Stimulated activated CD8-positive, alpha-beta memory T cell treated with anti-CD3 and anti-CD28 coated beads, Interleukin-7, amount 100 ng/mL, for 4 hours (primary cell): ENCODE measurements around the gene FAM209A.
"Not testable (repeated sequence)": the region's sequence is repeated elsewhere in the genome, so short reads cannot be mapped to it uniquely, and the experiment has no call there.

Experiments used
- DNase-seq, 2 donors: peaks; one replicate each; pipeline ENCODE4 v3.0.0-alpha.2; 2020; ENCODE audit warnings: low read depth in 2 of 2

FAM209A gene

DNA sequence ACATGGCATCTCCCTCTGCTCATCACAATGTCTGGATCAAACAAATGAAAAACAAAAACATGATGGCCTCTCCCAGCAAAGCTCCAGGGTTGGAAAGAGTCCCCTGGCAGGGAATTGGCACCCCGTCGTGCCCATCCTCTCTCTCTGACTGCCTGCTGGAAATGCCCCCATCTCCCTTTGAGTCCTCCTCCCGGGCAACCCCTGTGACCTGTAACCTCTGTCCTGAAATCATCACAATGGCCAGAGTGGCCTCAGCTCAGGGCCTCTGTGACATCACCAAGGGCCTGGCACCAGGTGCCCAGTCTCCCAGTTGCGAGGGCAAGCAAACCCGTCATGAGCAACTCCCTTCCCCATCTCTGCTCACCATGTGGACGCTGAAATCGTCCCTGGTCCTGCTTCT, at the start of gene FAM209A:
FAM209A (plus strand) TSS at position 301 of the 400 bp plus-strand sequence; CDS start at position 366, 65 bp downstream.
- not testable (repeated sequence) for DNase-seq

DNA sequence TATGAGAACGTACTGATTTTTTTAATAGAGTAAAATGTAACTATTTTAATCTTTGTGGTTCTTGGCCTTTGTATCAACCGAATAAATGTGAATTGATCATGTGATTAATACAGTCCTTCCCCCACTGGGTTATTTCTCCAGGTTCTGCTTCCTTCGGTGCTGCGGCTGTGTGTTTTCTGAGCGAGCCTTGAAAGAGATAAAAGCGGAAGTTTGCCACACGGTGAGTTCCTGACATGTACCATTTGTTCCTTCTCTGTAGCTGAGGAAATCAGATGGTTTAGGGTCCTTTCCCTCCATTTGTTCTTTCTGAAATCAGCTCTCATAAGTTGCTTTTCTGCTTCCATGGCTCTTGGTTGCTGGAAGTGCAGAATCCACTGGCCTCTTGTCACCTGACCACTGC, 40.6 kb upstream of the FAM209A start:
- no peak for DNase-seq

GRCh38 chr20:56487216-56487615, 37.3 kb upstream of the FAM209A start:
- no peak for DNase-seq

DNA sequence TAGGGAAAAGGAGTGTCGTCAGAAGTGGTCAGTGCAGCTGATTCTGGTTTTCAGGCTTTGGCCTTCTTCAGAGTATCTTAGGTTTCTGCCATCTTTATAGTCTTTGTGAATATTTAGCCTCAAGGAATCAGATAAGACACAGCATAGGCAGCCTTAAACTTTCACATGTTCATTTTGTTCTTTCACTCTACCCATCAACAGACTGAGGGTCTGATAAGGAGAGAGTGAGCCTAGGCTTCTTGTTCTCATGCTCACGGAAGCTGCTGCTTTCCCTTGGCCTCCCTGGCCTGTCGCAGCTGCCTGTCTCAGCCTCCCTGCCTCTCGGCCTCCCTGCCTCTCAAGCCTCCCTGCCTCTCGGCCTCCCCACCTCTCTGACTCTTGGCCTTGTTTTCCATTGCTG, 36.0 kb upstream of the FAM209A start:
- no peak for DNase-seq

DNA sequence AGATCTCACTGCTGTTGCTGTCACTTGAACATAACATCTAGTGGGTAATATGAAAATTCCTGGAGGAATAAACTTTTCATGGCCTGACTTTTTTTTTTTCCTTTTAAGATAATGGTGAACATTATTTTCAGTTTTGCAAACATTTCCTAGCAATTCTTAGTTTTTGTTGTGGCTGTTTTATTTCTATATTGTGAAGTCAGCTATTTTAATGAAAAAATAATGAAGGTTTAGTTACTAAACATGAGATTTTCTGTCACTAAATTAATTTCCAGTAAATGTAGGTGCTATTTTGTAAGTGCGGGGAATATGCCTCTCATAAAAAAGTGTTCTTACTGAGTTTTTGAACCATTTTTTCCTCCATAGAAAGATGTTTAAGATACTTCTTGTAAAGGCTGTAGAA, 23.4 kb upstream of the FAM209A start:
- DNase-seq, result no peak

- no peak for DNase-seq
Measured at GRCh38 chr20:56503916-56504315, 20.6 kb upstream of the FAM209A start.

DNA sequence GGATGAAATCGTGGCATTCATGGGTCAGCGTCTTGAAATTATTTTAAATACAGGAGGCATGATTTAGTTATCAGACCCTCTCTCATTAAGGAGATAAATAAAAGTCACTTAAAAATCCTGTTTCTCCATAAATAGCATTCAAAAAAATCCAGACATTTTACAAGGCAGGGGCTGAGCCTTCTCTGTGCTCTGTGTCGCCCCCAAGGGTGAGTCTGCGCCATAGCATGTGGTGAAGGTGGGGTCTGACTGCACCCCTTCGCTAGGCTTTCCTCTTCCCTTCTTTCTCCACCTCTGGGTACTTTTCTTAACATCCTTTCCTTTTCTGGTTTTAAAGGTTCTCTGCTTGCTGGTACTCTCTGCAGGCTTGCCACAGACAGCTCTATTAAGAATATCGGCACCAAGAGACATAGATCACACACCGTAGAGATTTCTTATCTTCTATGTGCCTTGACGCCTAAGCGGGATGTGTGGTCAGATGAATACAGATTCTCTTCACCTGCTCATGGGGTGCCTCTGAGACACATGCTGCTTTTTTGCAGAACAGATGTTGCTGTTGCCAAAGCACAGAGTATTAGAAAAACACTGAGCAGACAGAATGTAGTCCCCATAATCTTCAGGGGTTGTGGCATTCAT, 20.1 kb upstream of the FAM209A start:
- no peak for DNase-seq

DNA sequence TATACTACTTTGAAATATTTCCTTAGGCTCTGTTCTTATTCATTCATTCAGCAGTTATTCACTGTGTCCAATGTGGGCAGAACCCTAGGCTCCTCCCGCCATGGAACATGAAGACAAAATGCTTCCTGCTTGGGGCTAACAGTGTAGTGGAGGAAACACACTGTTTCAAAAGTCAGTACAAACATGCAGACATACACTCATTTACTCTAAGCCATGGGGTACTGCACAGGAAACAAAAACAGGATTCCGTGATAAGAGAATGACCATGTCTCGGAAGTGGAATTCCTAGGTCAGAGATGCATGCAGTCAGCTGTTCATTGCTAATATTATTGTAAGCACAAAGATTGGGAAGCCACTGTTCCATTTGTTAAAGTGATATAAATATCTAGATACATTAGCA, 18.4 kb upstream of the FAM209A start:
- no peak for DNase-seq

DNA sequence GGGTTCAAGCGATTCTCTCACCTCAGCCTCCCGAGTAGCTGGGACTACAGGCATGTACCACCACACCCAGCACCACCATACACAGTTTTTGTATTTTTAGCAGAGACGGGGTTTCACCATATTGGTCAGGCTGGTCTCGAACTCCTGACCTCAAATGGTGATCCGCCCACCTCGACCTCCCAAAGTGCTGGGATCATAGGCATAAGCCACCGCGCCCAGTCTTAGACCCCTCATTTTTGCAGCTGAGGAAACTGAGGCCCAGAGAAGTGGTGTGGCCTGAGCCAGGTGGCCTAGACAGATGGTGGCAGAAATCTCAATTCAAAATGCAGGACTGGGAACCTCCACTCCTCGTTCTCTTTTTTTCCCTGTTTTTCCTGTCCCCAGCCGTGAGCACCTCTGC, 12.6 kb upstream of the FAM209A start:
- DNase-seq, result no peak

GRCh38 chr20:56513161-56514150, 11.1 kb upstream of the FAM209A start:
- DNase-seq, result no peak

- DNase-seq, result no peak
Measured at GRCh38 chr20:56516631-56517030, 7.9 kb upstream of the FAM209A start.

GRCh38 chr20:56517211-56517610, 7.3 kb upstream of the FAM209A start:
- DNase-seq, result no peak

DNA sequence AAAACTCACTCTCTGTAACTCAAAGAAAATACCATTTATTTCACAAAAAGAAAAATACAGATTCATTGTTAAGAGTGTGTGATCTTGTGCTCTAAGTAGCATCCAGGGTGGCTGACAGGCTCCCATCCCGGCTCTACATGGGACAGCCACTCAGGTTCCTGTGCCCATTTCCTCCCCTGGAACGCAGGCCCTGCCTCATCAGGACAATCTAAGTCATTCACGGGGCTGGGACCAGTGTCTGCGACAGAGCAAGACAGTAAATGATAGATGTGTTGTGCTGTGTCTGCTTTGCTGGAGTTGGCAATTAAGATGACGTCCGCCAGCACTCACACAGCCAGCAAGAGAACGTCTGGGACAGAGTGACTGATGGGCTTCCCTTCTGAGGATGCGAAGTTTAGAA, 6.9 kb upstream of the FAM209A start:
- no peak for DNase-seq

- DNase-seq, result no peak
Measured at GRCh38 chr20:56518126-56518525, 6.4 kb upstream of the FAM209A start.

DNA sequence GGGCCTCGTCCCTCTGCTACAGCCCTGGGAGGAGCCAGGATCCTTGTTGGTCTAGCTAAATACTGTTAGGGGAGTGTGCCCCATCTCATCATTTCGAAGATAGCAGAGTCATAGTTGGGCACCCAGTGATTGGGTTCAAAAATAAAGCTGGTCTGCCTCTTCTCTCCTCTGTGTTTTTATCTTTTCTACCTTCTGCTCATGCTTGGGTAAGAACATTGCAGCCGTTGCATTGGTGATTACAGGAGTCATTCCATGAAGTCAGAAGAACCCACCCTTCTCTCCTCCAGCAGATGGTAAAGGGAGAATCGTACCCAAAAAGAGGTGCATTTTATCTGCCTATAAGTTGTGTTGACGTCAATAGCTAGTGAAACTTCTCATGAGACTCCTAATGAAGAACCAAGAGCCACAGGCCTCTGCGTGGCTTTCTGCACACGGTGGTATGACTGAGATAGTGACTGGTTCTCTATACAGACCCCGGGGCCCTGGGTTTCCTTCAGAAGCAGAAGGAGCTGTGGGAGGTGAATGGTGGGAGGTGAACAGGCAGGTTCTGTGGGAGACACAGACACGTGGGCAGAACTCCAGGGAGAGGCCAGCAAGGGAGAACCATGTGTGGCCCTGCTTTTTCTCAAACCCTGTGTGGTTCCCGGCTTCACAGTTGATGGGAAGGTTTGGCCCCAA, 5.7 kb upstream of the FAM209A start:
- DNase-seq, result no peak

- DNase-seq, result no peak
Measured at GRCh38 chr20:56519551-56519950, 5.0 kb upstream of the FAM209A start.

GRCh38 chr20:56520180-56520579, 4.4 kb upstream of the FAM209A start:
- DNase-seq, result no peak

GRCh38 chr20:56520746-56521354, 3.7 kb upstream of the FAM209A start:
- DNase-seq, result not testable (repeated sequence)

DNA sequence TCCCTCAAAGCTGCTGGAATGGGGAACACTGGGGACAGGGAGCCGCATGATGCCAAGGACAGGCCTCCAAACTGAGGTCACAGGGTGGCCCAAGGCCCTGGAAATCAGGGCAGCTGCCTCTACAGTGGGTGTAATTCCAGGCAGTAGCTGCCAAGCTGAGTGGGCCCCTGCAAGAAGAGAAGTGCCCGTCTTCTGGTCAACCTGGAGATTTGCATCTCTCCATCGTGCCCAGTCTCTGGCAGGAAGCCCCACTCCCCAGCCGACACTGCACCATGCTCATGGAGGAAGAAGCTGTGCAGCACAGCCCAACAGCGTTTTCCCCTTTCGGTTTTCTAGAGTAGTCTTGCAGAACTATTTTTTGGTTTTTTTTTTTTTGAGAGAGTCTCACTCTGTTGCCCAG, 2.2 kb upstream of the FAM209A start:
- DNase-seq, result no peak

GRCh38 chr20:56527521-56527920, 3.0 kb downstream of the FAM209A start:
- DNase-seq, result no peak

DNA sequence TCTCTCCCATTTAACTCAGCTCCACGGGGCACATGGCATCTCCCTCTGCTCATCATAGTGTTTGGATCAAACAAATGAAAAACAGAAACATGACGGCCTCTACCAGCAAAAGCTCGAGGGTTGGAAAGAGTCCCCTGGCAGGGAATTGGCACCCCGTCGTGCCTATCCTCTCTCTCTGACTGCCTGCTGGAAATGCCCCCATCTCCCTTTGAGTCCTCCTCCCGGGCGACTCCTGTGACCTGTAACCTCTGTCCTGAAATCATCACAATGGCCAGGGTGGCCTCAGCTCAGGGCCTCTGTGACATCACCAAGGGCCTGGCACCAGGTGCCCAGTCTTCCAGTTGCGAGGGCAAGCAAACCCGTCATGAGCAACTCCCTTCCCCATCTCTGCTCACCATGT, 8.4 kb downstream of the FAM209A start, which contains the start of gene FAM209B:
FAM209B (plus strand) TSS at position 301 of the 400 bp plus-strand sequence; CDS start at position 397, 96 bp downstream.
- DNase-seq, result not testable (repeated sequence)

GRCh38 chr20:56537997-56538396, 13.5 kb downstream of the FAM209A start:
- no peak for DNase-seq
